Endothelial cell of umbilical vein (primary cell): Measurements from ENCODE around the gene HCN2.

Experiments used
- EZH2 ChIP-seq: IDR thresholded peaks from 2 replicates; pipeline ENCODE4 v1.6.1; 2012; ENCODE audit warnings: borderline replicate concordance, low read depth, mild to moderate bottlenecking, moderate library complexity, low read length, inconsistent platforms; ENCODE audit not compliant: severe bottlenecking
- JUN ChIP-seq: IDR thresholded peaks from 2 replicates; pipeline ENCODE4 v1.6.1; 2011; ENCODE audit warnings: borderline replicate concordance, low read depth; ENCODE audit not compliant: insufficient read length, insufficient read depth
- POLR2A ChIP-seq: IDR thresholded peaks from 2 replicates; pipeline ENCODE4 v1.6.1; 2012; ENCODE audit warnings: low read depth, mild to moderate bottlenecking, control low read depth, low read length
- TF ChIP-seq, protein P1 (sequence below), 2 donors: IDR thresholded peaks; 1 replicate in 1 of 2; 2 replicates in 1 of 2; pipeline ENCODE4 v1.5.1; 2011; ENCODE audit warnings: low read length in 2 of 2, mild to moderate bottlenecking in 2 of 2, moderate library complexity in 2 of 2, control low read depth in 1 of 2, inconsistent platforms in 1 of 2, low read depth in 1 of 2; ENCODE audit not compliant: insufficient read depth in 1 of 2; ENCODE audit errors: extremely low read depth in 1 of 2

GRCh38 chr19:640606-641189, 51.0 kb downstream of the HCN2 start:
- TF ChIP-seq, protein P1, sequence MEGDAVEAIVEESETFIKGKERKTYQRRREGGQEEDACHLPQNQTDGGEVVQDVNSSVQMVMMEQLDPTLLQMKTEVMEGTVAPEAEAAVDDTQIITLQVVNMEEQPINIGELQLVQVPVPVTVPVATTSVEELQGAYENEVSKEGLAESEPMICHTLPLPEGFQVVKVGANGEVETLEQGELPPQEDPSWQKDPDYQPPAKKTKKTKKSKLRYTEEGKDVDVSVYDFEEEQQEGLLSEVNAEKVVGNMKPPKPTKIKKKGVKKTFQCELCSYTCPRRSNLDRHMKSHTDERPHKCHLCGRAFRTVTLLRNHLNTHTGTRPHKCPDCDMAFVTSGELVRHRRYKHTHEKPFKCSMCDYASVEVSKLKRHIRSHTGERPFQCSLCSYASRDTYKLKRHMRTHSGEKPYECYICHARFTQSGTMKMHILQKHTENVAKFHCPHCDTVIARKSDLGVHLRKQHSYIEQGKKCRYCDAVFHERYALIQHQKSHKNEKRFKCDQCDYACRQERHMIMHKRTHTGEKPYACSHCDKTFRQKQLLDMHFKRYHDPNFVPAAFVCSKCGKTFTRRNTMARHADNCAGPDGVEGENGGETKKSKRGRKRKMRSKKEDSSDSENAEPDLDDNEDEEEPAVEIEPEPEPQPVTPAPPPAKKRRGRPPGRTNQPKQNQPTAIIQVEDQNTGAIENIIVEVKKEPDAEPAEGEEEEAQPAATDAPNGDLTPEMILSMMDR (IDR thresholded peaks at IDR 0.05; ENCODE audit: extremely low read depth in 1 of 2, insufficient read depth in 1 of 2, low read depth in 1 of 2, low read length in 2 of 2) = no peak
- no peak for TF ChIP-seq EZH2
- TF ChIP-seq JUN = no peak
- TF ChIP-seq POLR2A = no peak
